Dedifferentiated amniotic fluid mesenchymal stem cell (primary cell): ENCODE measurements around the gene FAAH.

Source experiments
- DNase-seq: peaks from one replicate; pipeline ENCODE4 v3.0.0-alpha.2; 2016; ENCODE audit errors: extremely low spot score

Gene FAAH

GRCh38 chr1:46449223-46450159, 55.4 kb downstream of the FAAH start:
- DNase-seq = no peak

- DNase-seq = no peak
Observed at GRCh38 chr1:46450160-46450517, 56.0 kb downstream of the FAAH start.

GRCh38 chr1:46451948-46452930, 58.1 kb downstream of the FAAH start:
- DNase-seq = no peak

- DNase-seq = no peak
Observed at GRCh38 chr1:46452931-46453325, 58.8 kb downstream of the FAAH start.

- DNase-seq = no peak
Observed at GRCh38 chr1:46453449-46453848, 59.3 kb downstream of the FAAH start.

- DNase-seq = no peak
Observed at GRCh38 chr1:46455951-46456350, 61.8 kb downstream of the FAAH start.

- DNase-seq = no peak
Observed at GRCh38 chr1:46456411-46456963, 62.4 kb downstream of the FAAH start.

GRCh38 chr1:46457178-46457577, 63.1 kb downstream of the FAAH start:
- DNase-seq = no peak

GRCh38 chr1:46458190-46458589, 64.1 kb downstream of the FAAH start:
- DNase-seq = no peak

GRCh38 chr1:46458846-46459245, 64.7 kb downstream of the FAAH start:
- no peak for DNase-seq

- DNase-seq = no peak
Observed at GRCh38 chr1:46459315-46459714, 65.2 kb downstream of the FAAH start.

- DNase-seq = no peak
Observed at GRCh38 chr1:46461017-46461808, 67.1 kb downstream of the FAAH start.

GRCh38 chr1:46461809-46462448, 67.8 kb downstream of the FAAH start:
- no peak for DNase-seq
